Dedifferentiated amniotic fluid mesenchymal stem cell (primary cell): ENCODE data around the gene AP1S2.

Source experiments
- DNase-seq: peaks from one replicate; pipeline ENCODE4 v3.0.0-alpha.2; 2016; ENCODE audit errors: extremely low spot score

The AP1S2 gene

DNA sequence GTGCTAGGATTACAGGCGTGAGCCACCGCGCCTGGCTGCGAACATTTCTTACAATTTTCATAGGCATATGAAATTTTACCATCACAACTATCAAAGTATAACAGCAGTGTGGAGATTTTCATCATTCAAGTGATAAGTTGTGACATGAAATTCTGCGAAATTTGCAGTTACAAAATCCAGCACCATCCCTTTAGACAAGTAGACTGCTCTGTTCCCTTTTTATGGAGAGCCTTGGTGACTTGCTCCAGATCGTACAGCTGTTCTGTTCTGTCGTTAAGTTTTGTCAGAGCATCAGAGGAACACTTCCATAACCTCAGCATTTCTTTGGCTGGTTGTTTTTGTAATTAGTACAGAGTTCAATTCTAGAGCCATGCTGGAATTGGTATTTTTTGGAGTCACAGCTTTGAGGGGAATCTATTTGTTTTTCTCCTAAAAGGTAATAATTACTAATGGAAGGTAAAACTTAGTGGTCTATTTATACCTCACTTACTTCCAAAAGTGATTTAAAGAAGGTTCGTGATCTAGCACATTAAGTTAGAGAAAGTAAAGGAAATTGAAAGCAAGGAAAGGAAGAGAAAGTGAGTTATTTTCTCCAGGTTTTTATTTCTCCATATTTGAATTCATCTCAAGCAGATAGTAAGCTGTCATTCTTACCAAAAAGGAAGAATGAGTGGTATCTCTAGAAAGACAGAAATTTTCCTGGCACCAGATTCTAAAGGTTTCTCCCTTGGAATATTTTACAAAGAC lies 42.2 kb downstream of the AP1S2 start:
- DNase-seq = no peak

DNA sequence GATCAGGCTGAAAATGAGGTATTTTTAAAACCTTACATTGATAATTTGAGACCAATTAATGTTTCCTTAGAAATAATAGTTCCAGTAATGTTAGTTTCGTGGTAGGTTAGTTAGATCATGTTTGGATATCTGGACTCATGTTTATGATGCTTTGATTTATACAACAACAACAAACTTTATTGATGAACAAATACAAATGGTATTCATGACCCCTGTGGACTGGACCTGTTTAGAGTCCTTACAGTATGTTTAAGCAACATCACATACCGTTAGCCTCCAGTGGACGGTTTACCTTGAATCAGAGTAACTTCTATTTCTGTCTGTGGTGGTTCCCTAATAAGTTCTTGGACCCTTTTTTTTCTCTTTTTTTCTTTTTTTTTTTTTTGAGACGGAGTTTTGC lies 46.4 kb downstream of the AP1S2 start:
- no peak for DNase-seq

GRCh38 chrX:15804563-15804962 lies 50.0 kb downstream of the AP1S2 start:
- no peak for DNase-seq

GRCh38 chrX:15797707-15798106 lies 56.9 kb downstream of the AP1S2 start:
- DNase-seq = no peak

DNA sequence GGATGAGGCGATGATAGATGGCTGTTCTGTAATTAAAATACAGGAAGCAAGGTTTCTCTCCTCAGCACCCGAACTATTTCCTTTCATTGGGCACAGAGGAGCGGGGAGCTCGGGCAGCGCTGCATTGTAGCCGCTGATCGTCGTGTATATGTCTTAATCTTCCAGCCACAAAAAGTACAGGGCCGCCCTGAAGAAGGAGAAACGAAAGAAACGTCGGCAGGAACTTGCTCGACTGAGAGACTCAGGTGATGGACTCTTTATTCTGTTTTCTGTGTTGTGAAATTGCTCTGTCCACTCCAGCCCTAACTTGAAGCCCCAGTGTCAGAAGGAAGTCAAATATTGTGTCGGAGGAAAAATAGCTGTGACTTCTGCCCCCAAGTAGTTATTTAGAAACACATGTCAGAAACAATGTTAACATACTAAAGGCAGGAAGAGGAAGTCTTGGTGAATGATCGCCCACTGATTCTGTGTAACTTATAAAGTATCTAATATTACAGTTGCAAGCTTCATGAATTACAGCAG lies 63.8 kb downstream of the AP1S2 start:
- DNase-seq = peak; percentile 15

DNA sequence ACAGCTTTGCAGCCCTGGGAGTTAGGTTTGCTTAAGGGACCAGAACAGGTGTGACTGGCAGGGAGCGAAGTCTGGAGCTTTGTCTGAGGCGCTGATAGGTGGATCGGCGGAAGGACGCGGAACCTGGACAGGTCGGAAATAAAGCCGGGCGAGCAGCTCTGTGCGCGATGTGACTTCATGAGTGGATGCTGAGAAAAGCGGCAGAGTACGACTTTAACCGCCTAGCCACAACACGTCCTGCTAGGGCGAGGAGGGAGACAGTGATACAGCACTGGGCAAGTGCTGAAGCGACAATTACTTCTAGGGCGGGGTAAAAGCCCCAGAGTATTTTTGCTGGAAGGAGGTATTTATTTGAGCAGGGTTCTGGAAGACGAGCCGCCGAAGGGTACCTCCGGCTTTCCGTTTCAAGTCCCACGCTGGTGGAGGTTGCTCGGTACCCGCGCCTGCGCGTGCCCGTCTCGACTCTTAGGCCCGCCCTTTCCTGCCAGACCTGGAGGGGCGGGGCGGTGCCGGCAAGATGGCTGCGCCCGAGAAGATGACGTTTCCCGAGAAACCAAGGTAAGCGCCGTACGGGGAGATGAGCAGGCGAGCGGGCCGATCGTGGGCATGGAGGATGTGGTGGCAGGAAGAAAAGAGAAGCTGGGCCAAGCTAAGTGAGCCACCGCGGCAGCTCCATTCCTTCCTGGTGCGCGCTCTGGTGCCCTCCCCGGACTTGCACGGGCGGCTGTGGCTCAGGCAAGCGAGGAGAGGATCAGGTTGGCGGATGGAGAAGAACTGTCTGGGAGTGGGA lies 64.4 kb downstream of the AP1S2 start, which contains the start of gene ZRSR2:
ZRSR2 (plus strand) TSS at position 506 of the 790 bp plus-strand sequence; CDS start at position 518, 12 bp downstream.
- peak; percentile 81 for DNase-seq

GRCh38 chrX:15786915-15787314 lies 67.7 kb downstream of the AP1S2 start:
- no peak for DNase-seq

DNA sequence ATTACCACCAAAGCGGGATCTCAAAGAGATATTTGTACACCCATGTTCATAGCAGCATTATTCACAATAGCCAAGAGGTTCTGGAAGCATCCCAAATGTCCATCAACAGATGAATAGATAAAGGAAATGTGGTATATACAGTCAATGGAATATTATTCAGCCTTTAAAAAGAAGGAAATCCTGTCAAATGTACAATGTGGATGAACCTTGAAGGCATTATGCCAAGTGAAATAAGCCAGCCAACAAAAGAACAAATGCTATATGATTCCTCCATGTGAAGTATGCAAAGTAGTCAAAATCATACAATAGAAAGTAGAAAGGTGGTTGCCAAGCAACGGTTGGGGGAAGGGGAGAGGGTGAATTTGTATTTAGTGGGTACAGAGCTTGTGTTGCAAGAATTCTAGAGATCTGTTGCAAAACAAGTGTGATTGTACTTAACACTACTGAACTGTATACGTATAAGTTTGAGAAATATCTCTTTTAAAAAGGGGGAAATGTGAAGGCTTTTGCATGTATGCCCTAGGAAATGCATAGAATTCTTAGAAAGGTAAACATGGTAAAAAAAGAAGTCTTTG lies 69.3 kb downstream of the AP1S2 start:
- no peak for DNase-seq

DNA sequence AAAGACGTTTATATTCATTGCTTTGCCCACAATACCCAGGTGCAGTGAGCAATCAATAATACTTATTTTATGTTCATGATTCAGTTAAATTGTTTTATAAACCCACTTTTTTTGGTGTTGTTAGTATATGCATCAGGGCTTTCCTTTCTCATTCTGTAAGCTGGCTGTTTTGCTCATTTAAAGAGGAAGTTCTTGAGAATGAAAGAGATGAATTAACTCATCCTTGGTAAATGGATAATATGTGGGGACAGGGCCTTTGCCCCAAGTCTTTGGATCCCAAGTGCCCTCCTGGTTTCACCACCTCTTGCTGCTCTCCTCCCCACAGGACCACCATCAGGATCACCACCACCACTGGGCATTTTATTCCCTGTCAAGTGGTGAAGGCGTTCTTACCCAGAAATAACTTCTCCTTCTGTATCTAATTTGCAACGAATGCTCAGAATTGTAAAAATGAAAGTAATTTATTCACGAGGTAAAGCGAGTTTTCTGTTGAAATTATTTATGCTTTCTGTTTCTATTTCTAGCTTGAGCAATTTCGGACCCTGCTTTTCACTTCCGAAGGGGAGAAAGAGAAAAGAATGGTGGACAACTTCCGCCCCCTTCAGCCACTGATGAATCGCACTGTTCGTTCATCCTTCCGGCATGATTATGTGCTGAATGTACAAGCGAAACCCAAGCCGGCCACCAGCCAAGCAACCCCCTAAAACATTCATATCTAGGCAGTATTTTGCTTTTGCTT lies 72.5 kb downstream of the AP1S2 start:
- DNase-seq = no peak
